NCI-H748 treated with DMSO at 0.1 percent for 48 hours (cell line): Measurements from ENCODE around the gene CMTM4.
"Not testable (repeated sequence)": the region's sequence is repeated elsewhere in the genome, so short reads cannot be mapped to it uniquely, and the experiment has no call there.

ENCODE experiments used
- DNase-seq: peaks from one replicate; lab custom pipeline; 2025; lab: John Stamatoyannopoulos, UW

The CMTM4 gene

GRCh38 chr16:66592814-66593213 is 103.7 kb downstream of the CMTM4 start:
- no peak for DNase-seq

GRCh38 chr16:66592241-66592640 is 104.3 kb downstream of the CMTM4 start:
- DNase-seq, result no peak

GRCh38 chr16:66591018-66591417 is 105.5 kb downstream of the CMTM4 start:
- DNase-seq, result no peak

GRCh38 chr16:66590322-66590721 is 106.2 kb downstream of the CMTM4 start:
- no peak for DNase-seq

GRCh38 chr16:66588981-66589713 is 107.4 kb downstream of the CMTM4 start:
- DNase-seq, result no peak

GRCh38 chr16:66587881-66588600 is 108.5 kb downstream of the CMTM4 start:
- DNase-seq, result no peak

GRCh38 chr16:66585481-66586239 is 110.9 kb downstream of the CMTM4 start:
- DNase-seq, result no peak

- no peak for DNase-seq
Observed at GRCh38 chr16:66581246-66581952, 115.1 kb downstream of the CMTM4 start.

GRCh38 chr16:66580605-66581209 is 115.8 kb downstream of the CMTM4 start:
- DNase-seq, result no peak

GRCh38 chr16:66578651-66579531 is 117.7 kb downstream of the CMTM4 start, which contains the start of gene CMTM2:
Gene CMTM2, plus strand, starts transcription at chr16:66579463. Its CDS starts 145 bp downstream, at chr16:66579608.
- no peak for DNase-seq

GRCh38 chr16:66576296-66576695 is 120.2 kb downstream of the CMTM4 start:
- DNase-seq, result no peak

- no peak for DNase-seq
Observed at GRCh38 chr16:66575060-66575459, 121.5 kb downstream of the CMTM4 start.

GRCh38 chr16:66574531-66574930 is 122.0 kb downstream of the CMTM4 start:
- DNase-seq, result no peak

- no peak for DNase-seq
Observed at GRCh38 chr16:66574081-66574480, 122.5 kb downstream of the CMTM4 start.

GRCh38 chr16:66572356-66572755 is 124.2 kb downstream of the CMTM4 start:
- no peak for DNase-seq

GRCh38 chr16:66569827-66570405 is 126.6 kb downstream of the CMTM4 start:
- no peak for DNase-seq

GRCh38 chr16:66569131-66569530 is 127.4 kb downstream of the CMTM4 start:
- no peak for DNase-seq

- DNase-seq, result no peak
Observed at GRCh38 chr16:66568355-66568754, 128.2 kb downstream of the CMTM4 start.

- not testable (repeated sequence) for DNase-seq
Observed at GRCh38 chr16:66567270-66567669, 129.3 kb downstream of the CMTM4 start.
